ENCODE results near the gene ABCC5.

Gene ABCC5

DNA sequence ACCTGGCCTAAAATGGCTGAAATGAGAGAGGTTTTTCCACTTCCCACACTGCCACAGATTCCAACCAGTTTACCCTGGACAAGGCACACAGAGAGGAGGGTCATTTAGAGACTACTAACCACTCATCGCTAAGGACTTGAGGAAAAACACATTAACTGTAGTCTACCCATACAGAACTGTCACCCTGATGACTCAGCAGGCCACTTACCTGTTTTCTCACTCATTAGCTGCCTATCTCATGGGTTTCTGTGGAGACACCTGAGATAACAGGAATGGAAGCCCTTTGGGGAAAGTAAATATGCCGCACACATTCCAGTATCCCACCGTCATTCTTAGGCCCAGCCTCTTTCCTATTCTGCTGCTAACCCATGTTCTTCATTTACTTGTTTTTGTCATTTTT, 50.0 kb downstream of the ABCC5 start:
- H3K9me3 Mint-ChIP-seq = no peaks in the 10 kb centered on the region
- peaks cover 13% of the 10 kb centered on the region for H3K36me3 Mint-ChIP-seq (ENCODE audit: low read depth)
- H3K4me1 Mint-ChIP-seq (ENCODE audit: low read depth) = no peaks in the 10 kb centered on the region
- no peak overlapping the region for H3K27ac Mint-ChIP-seq
- no peaks in the 10 kb centered on the region for H3K27me3 Mint-ChIP-seq
- H3K4me3 Mint-ChIP-seq = no peak overlapping the region

DNA sequence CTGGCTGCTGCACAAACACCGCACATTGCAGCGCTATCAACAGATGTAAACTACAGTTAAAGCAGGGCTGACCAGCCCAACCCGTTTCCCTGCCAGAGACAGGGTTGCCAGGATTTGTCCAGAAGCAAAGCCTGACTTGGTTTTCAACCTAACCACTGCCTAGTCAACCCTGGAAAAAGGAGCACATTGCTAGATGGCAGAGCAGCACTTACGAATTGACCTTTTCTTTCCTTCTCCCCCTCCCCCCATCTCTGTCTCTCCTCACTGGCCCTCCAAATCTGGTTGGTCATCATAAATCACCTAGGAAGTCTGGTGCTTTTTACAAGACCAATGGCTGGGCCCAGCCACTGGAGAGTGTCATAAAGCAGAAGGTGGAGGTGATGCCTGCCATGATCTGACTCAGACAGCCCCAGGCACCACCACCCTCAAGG, 51.3 kb downstream of the ABCC5 start:
- no peaks in the 10 kb centered on the region for H3K4me1 Mint-ChIP-seq (ENCODE audit: low read depth)
- H3K36me3 Mint-ChIP-seq (ENCODE audit: low read depth) = peaks cover 14% of the 10 kb centered on the region
- H3K27ac Mint-ChIP-seq = no peak overlapping the region
- no peak overlapping the region for H3K4me3 Mint-ChIP-seq
- no peaks in the 10 kb centered on the region for H3K9me3 Mint-ChIP-seq
- no peaks in the 10 kb centered on the region for H3K27me3 Mint-ChIP-seq

DNA sequence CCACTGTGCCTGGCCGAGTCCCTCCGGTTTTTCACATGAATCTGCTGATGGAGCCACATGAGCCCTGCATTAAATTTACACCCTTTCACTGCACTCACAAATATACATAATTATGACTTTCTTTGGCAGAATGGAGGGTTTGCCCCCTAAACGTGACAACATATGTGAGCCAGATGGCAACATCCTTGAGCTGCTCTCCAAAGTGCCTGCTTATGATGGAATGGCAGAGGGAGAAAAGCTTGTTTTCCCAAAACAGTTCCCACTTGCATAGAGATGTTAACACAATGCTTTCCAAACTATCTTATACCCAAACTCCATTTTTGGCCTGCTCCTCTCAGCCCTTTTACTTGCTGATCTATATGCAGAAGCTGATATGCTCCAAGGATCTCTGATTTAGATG, 54.9 kb downstream of the ABCC5 start:
- H3K27me3 Mint-ChIP-seq = no peaks in the 10 kb centered on the region
- no peak overlapping the region for H3K27ac Mint-ChIP-seq
- peaks cover 30% of the 10 kb centered on the region for H3K36me3 Mint-ChIP-seq (ENCODE audit: low read depth)
- H3K4me3 Mint-ChIP-seq = no peak overlapping the region
- H3K4me1 Mint-ChIP-seq (ENCODE audit: low read depth) = peaks cover 5% of the 10 kb centered on the region
- H3K9me3 Mint-ChIP-seq = no peaks in the 10 kb centered on the region

DNA sequence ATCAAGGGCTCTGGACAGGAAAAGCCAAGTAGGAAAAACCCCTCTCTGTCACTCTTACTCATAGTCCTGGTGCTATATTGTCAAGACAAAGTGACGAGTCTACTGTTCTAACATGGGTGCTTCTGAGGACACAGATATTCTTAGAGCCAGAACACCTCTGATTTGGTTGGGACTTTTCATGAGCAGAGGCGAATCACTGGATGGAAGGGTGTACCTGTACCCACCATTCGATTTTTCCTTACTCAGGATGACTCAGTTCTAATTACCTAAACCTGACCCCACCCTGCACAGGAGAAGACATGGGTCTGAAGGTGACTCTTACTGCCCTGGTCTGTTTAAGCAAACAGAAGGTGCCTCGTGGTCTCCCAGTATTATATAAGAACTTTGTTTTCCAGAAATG, 58.5 kb downstream of the ABCC5 start:
- no peaks in the 10 kb centered on the region for H3K27me3 Mint-ChIP-seq
- H3K9me3 Mint-ChIP-seq = no peaks in the 10 kb centered on the region
- no peak overlapping the region for H3K27ac Mint-ChIP-seq
- H3K36me3 Mint-ChIP-seq (ENCODE audit: low read depth) = peaks cover 34% of the 10 kb centered on the region
- no peak overlapping the region for H3K4me3 Mint-ChIP-seq
- H3K4me1 Mint-ChIP-seq (ENCODE audit: low read depth) = peaks cover 5% of the 10 kb centered on the region

DNA sequence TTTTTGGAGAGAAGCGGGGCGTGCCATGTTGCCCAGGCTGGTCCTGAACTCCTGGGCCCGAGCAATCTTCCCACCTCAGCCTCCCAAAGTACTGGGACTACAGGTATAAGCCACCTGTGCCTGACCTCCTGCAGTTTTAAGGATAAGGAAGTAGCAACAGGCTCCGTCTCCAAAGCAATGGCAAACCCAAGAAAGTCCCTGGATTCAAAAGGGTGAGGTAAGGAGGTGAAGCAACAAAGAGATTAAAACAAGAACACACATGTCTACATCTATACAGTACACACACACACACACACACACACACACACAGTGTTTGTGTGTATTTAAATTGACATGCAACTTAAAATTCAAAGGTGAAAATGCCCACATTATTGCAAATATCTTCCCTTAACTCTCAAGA, 58.9 kb downstream of the ABCC5 start:
- H3K36me3 Mint-ChIP-seq (ENCODE audit: low read depth) = peaks cover 34% of the 10 kb centered on the region
- peak overlapping the region; percentile 8 for H3K27ac Mint-ChIP-seq

DNA sequence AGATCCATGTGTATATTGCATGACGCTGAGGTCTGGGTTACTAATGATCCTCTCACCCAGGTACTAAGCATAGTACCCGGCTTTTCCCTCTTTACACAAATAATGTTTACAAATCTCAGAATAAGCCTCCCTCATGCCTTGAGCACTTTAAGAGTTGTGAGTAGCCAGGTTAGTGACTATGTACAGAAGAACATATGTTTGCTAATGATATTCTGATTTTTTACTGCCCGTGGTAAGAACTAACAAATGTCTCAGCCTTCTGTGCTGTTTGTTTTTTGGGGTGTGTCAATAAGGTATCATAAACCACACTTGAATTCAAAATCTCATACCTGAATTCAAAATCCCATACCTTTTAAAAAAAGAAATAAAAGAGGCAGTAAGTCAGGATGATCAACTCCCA, 59.5 kb downstream of the ABCC5 start:
- no peaks in the 10 kb centered on the region for H3K9me3 Mint-ChIP-seq
- peaks cover 34% of the 10 kb centered on the region for H3K36me3 Mint-ChIP-seq (ENCODE audit: low read depth)
- H3K27ac Mint-ChIP-seq = no peak overlapping the region
- H3K4me3 Mint-ChIP-seq = no peak overlapping the region
- H3K27me3 Mint-ChIP-seq = no peaks in the 10 kb centered on the region
- H3K4me1 Mint-ChIP-seq (ENCODE audit: low read depth) = peaks cover 5% of the 10 kb centered on the region

More for the DNA sequence above, 58.9 kb downstream of the ABCC5 start:
- Mint-ChIP-seq H3K27me3 (no peaks in the 10 kb centered on the region), H3K9me3 (no peaks in the 10 kb centered on the region), H3K4me1 (ENCODE audit: low read depth) (peaks cover 5% of the 10 kb centered on the region), H3K4me3 (no peak overlapping the region)

DNA sequence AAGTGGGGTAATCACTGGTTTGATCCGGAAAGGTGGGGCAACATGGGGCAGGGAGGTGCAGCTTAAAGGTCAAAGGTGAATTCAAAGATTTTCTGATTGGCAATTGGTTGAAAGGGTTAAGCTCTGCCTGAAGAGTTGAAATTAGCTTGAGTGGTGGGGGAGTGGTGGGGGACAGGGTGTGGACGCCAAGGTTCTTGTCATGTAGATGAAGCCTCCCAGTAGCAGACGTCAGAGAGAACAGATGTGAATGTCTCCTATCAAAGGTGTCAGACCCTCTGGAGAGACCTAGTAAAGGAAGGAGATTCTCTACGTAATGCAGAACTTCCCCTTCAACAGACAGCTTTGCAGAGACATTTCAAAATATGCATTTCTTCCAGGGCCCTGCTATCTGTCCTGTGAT, 62.8 kb downstream of the ABCC5 start:
- Mint-ChIP-seq H3K4me3 (no peak overlapping the region), H3K4me1 (ENCODE audit: low read depth) (peaks cover 5% of the 10 kb centered on the region), H3K36me3 (ENCODE audit: low read depth) (peaks cover 39% of the 10 kb centered on the region), H3K27ac (no peak overlapping the region), H3K27me3 (no peaks in the 10 kb centered on the region), H3K9me3 (no peaks in the 10 kb centered on the region)

DNA sequence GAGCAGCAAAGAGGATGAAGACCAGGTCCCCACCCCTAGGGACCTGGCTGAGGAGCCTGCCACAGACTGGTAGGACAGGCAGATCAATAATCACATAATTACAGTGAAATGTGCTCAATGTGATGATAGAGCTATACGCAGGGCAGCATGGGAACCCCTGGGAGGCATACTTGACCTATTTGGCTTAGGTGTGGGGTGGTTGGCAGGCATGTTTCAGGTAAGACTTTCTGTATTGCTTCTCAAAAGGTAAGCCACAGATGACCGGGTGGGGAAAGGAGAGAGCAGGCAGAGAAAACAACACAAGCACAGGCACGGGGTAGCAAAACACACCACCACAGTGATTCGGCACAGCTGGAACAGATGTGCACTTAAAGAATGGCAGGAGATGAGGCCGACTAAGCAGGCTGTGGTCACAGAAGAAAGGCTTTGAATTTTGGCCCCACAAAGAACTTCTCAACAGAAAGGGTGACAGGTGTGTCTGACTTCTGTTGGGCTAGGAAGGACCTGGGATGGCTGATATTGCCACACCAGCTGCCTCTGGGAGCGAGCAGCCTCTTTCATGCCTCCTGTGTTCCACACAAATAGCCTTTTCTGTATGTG, 64.1 kb downstream of the ABCC5 start:
- Mint-ChIP-seq H3K36me3 (ENCODE audit: low read depth) (peaks cover 32% of the 10 kb centered on the region), H3K4me1 (ENCODE audit: low read depth) (no peaks in the 10 kb centered on the region), H3K4me3 (no peak overlapping the region), H3K9me3 (no peaks in the 10 kb centered on the region), H3K27ac (no peak overlapping the region), H3K27me3 (no peaks in the 10 kb centered on the region)

DNA sequence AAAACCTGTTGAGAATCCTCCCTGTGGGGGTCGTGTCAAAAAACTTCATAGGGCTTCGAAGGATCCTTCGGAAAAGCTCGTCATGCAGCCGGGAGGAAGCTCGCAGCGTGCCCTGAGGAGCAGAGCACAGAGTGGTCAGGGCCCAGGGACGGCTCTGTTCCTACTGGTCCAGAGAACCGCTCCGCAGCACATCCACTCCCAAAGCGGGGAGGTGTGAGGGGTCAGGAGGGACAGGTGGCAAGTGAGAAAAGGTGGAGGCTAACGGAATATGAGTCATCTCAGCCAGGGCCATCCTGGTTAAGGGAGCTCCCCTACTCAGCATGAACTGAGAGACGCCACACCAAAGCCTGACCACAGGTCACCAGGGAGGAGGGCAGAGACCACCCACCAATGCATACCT, 66.2 kb downstream of the ABCC5 start:
- Mint-ChIP-seq H3K27ac (no peak overlapping the region), H3K4me3 (no peak overlapping the region), H3K27me3 (no peaks in the 10 kb centered on the region), H3K36me3 (ENCODE audit: low read depth) (peaks cover 32% of the 10 kb centered on the region), H3K4me1 (ENCODE audit: low read depth) (no peaks in the 10 kb centered on the region), H3K9me3 (no peaks in the 10 kb centered on the region)

DNA sequence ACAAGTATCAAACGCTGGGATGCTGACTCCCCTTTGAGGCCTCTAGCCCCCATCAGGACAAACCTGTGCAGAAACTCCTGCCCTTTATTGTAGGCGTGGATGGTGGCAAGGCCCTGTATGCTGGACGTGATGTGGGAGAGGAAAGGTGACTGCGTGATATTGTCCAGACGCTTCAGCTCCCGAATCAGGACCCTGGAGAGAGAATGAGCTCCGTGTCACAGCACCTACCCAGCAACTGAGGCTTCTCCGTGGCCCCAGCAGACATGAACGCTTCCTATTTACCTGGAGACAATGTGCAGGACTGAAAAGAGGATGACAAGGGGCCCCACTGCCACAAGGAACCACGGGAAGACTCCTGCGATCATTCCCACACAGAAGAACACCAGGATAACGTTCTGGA, 68.0 kb downstream of the ABCC5 start:
- H3K4me3 Mint-ChIP-seq = no peak overlapping the region
- peaks cover 31% of the 10 kb centered on the region for H3K36me3 Mint-ChIP-seq (ENCODE audit: low read depth)
- no peaks in the 10 kb centered on the region for H3K9me3 Mint-ChIP-seq

DNA sequence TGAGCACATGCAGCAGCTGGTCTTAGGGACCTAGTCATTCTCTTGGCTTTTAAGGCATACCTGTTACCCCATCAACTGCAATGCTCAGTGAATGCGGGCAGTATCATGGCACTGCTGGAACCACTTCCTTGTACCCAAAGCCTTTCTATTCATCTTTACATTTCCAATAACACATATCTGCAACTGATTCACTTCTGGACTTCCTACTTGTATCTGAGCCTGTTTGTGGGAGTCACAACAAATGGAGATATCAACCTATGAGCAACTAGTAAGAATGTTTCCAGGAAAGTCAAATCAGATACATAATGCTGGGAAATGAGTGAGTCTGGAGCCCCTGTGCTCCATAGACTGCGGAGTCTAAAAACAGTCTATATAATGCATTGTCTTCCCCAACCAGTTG, 71.6 kb downstream of the ABCC5 start:
- Mint-ChIP-seq H3K9me3 (no peaks in the 10 kb centered on the region), H3K4me3 (no peak overlapping the region), H3K27me3 (no peaks in the 10 kb centered on the region), H3K36me3 (ENCODE audit: low read depth) (peaks cover 25% of the 10 kb centered on the region), H3K27ac (no peak overlapping the region), H3K4me1 (ENCODE audit: low read depth) (no peaks in the 10 kb centered on the region)

More for the DNA sequence above, 68.0 kb downstream of the ABCC5 start:
- Mint-ChIP-seq H3K27me3 (no peaks in the 10 kb centered on the region), H3K27ac (no peak overlapping the region), H3K4me1 (ENCODE audit: low read depth) (no peaks in the 10 kb centered on the region)

DNA sequence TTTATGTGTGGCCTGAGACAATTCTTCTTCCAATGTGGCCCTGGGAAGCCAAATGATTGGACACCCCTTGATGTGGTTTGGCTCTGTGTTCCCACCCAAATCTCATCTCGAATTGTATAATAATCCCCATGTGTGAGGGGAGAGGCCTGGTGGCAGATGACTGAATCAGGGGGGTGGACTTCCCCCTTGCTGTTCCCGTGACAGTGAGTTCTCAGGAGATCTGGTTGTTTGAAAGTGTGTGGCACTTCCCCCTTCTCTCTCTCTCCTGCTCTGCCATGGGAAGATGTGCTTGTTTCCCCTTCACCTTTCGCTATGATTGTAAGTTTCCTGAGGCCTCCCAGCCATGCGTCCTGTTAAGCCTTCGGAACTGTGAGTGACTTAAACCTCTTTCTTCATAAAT, 72.9 kb downstream of the ABCC5 start:
- H3K27me3 Mint-ChIP-seq = no peaks in the 10 kb centered on the region
- H3K36me3 Mint-ChIP-seq (ENCODE audit: low read depth) = peaks cover 19% of the 10 kb centered on the region
- H3K4me3 Mint-ChIP-seq = no peak overlapping the region
- no peak overlapping the region for H3K27ac Mint-ChIP-seq
- H3K4me1 Mint-ChIP-seq (ENCODE audit: low read depth) = no peaks in the 10 kb centered on the region
- H3K9me3 Mint-ChIP-seq = no peaks in the 10 kb centered on the region

DNA sequence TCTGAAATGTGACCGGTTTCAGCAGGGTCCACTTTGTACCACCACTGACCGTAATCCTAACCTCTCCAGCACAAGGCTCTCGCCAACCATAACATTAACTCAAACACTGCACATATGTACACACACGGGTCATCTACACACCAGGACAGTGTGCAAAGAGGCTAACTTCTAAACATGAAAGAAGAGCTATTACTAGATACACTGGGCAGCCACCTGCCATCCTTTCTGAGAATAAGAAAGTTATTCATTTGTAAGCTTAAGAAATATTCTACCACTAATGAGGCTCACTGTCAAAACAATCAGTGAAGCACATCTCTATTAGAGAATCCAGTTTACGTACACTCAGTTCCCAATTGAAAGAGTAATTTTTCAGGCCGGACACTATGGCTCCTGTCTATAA, 73.9 kb downstream of the ABCC5 start:
- H3K4me3 Mint-ChIP-seq = no peak overlapping the region
- no peak overlapping the region for H3K27ac Mint-ChIP-seq
- H3K4me1 Mint-ChIP-seq (ENCODE audit: low read depth) = no peaks in the 10 kb centered on the region
- no peaks in the 10 kb centered on the region for H3K27me3 Mint-ChIP-seq
- H3K36me3 Mint-ChIP-seq (ENCODE audit: low read depth) = peaks cover 23% of the 10 kb centered on the region
- H3K9me3 Mint-ChIP-seq = no peaks in the 10 kb centered on the region

DNA sequence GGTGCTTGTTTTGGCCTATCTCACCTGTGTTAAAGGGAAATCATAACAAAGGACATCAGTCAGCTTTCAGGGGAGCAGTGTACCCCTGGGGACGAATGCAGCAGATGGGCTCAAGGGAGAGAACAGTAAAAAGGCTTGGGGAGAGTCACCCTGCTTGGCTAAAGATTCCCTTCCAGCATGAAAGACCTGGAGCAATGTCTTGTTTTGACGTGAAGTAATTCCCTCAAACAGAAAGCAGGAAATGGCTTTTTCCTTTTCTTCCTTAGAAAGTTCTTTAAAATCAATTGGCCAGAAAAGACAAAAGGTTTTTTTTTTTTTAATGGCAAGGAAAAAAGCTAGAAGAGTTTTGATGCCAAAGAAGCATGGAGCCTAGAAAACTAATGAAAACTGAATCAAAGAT, 76.5 kb downstream of the ABCC5 start:
- H3K9me3 Mint-ChIP-seq = no peaks in the 10 kb centered on the region
- no peaks in the 10 kb centered on the region for H3K27me3 Mint-ChIP-seq
- no peaks in the 10 kb centered on the region for H3K4me1 Mint-ChIP-seq (ENCODE audit: low read depth)
- peaks cover 25% of the 10 kb centered on the region for H3K36me3 Mint-ChIP-seq (ENCODE audit: low read depth)
- H3K4me3 Mint-ChIP-seq = no peak overlapping the region
- H3K27ac Mint-ChIP-seq = no peak overlapping the region

DNA sequence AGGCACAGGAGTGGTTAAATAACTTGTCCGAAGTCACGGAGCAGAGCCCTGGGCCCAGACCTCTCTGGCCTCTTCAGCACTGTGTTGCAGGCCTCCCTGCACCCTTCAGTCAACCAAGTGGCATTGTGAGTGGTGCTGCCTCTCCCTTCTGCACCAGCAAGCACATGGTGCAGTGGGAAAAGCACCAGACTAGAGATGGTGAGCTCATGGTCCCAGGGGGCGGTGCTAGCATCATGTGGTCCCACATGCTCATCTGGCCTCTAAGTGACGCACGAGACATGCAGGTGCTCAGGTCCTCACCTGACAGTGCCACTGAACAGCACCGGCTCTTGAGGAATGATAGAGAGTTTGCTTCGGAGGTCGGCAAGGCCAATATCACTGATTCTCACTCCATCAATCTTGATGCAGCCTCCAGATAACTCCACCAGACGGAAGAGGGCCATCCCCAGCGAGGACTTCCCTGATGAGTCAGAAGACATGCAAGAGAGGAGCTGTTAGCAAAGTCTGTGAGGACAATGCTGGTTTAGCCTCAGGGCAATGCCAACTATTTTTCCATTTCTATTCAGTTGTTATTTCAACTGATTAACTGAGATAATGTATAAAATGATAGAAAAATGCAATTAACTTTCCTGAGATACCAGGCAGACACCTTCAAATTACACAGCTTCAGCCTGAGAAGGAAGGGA, 79.9 kb downstream of the ABCC5 start:
- Mint-ChIP-seq H3K4me1 (ENCODE audit: low read depth) (no peaks in the 10 kb centered on the region), H3K4me3 (no peak overlapping the region), H3K9me3 (no peaks in the 10 kb centered on the region), H3K27me3 (no peaks in the 10 kb centered on the region), H3K36me3 (ENCODE audit: low read depth) (peaks cover 21% of the 10 kb centered on the region), H3K27ac (no peak overlapping the region)

DNA sequence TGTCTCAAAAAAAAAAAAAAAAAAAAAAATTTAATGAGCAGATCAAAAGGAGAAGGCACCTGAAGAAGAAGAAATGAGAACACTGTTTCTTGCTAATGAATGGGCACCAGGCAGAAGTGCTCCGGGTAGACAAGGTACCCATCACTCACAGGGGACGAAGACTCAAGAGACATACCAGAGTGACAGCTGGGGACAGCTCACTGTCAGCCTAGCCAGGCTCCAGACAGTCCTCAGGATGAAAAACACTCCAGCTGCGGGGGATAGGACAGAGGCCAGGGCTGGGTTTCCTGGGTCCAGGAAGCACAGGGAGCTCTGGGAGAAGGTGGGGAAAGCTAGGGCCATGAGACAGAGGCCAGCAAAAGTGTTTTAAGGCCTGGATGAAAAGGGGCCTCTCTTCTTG, 84.5 kb downstream of the ABCC5 start:
- no peaks in the 10 kb centered on the region for H3K9me3 Mint-ChIP-seq
- no peak overlapping the region for H3K27ac Mint-ChIP-seq
- no peak overlapping the region for H3K4me3 Mint-ChIP-seq
- no peaks in the 10 kb centered on the region for H3K4me1 Mint-ChIP-seq (ENCODE audit: low read depth)
- no peaks in the 10 kb centered on the region for H3K27me3 Mint-ChIP-seq
- peaks cover 13% of the 10 kb centered on the region for H3K36me3 Mint-ChIP-seq (ENCODE audit: low read depth)

All from stimulated activated naive CD8-positive, alpha-beta T cell treated with anti-CD3 and anti-CD28 coated beads, Interleukin-15, Interleukin-2, amounts not matched to agents 100 ng/mL and 50 ng/mL, for 24 hours (primary cell).